ENCODE data around the gene SLC16A11. TPM values are rescaled to one million over a fixed set of nuclear protein-coding genes. Genes with fewer than 3 reads are reported as not detected.
A peak's percentile ranks its signal among the peaks of the same experiment; 100 is the strongest.
"Not testable (repeated sequence)": the region's sequence is repeated elsewhere in the genome, so short reads cannot be mapped to it uniquely, and the experiment has no call there.

Gene SLC16A11
- 0.11 TPM in 1 of 2 replicates, not detected in the other for total RNA-seq (2014; rRNA removed)
- 0.12 TPM for polyA plus RNA-seq (2012)

DNA sequence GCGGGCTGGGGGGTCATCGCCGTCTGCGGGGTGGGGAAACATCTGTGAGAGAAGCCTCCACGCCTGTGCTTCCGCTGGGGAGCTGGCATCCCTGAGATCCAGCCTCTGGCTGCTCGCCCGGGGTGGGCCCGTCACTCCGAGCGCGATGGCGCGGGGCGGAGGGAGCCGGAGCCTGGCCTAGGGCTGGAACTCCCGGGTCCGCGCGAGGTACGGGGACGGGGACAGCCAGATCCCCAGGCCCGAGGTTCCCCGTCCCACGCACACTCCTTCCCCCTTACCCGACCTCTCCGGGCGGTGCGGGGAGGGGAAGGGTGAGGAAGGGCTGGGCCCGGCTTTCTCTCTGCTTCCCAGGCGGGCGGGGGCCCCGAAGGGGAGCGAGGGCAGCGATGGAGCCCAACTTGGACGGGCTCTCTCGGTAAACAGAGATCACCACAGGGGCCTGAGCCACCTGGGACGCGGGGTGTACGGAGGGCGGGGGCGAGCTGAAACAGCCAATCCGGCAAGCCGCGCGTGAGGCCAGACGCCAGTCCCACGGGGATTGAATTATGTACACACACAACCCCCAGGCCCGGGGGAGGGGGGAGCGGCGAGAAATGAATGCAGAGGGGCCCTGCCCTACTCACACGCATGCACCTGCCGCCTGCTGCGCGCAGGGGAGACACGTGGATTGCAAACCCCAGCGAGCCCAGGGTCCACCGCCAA lies at the start of gene SLC16A11:
Gene SLC16A11 (minus strand): TSS at position 596 of the 702 bp plus-strand sequence. CDS start 579 bp downstream, at position 17.
- DNase-seq (ENCODE audit: low read depth) = no peak

GRCh38 chr17:7091311-7092005 lies 47.6 kb upstream of the SLC16A11 start:
- not testable (repeated sequence) for DNase-seq (ENCODE audit: low read depth)

DNA sequence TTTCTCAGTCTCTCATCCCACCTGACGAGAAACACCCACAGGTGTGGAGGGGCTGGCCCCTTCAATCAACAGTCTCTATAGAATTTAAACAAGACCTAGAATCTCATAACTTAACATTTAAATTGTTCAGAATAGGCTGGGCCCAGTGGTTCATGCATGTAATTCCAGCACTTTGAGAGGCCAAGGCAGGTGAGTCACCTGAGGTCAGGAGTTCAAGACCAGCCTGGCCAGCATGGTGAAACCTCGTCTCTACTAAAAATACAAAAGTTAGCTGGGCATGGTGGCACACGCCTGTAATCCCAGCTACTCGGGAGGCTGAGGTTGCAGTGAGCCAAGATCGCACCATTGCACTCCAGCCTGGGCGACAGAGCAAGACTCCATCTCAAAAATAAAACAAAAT lies 45.7 kb upstream of the SLC16A11 start:
- DNase-seq (ENCODE audit: low read depth) = not testable (repeated sequence)

DNA sequence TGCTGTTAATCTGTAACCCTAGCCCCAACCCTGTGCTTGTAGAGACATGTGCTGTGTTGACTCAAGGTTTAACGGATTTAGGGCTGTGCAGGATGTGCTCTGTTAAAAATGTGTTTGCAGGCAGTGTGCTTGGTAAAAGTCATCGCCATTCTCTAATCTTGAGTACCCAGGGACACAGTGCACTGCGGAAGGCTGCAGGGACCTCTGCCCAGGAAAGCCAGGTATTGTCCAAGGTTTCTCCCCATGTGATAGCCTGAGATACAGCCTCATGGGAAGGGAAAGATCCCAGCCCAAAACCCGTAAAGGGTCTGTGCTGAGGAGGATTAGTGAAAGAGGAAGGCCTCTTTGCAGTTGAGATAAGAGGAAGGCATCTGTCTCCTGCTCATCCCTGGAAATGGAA lies 44.5 kb upstream of the SLC16A11 start:
- peak; percentile 34 for DNase-seq (ENCODE audit: low read depth)

DNA sequence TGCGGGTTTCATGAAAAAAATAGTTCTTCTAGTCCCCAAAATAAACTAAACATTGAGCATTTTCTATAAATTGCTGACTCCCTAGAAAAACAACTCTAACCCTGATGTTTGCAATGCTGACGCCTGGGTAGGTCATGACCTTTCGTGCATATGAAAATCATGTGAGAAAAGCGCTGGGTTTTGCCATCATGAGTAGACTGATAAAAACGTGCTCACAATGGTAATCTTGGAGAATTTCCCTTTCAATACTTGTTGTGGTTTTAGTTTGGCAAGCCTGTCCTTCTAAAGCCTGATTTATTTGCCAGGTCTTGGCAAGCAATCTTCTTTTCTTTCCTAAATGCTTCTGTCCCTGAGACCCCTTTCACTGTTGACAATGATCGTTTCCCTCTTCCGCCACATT lies 40.2 kb upstream of the SLC16A11 start:
- peak; percentile 55 for DNase-seq (ENCODE audit: low read depth)

DNA sequence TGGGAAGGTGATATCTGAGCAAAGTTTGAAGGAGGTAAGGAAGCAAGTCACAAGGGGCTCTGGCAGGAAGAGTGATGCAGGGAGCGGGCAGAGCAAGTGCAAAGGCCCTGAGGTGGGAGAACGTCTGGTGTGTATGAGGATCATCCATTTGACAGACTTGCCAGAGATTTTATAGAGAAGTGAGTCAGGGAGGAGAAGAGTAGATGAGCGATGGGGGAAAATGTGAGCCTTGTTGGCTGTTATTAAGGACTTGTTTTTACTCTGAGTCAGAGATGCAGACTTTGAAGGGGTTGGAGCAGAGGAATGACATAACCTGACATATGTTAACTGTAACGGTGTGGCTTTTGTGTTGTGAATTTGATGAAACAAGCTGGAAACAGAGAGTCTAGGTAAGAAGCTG lies 39.7 kb upstream of the SLC16A11 start:
- DNase-seq (ENCODE audit: low read depth) = peak; percentile 78

DNA sequence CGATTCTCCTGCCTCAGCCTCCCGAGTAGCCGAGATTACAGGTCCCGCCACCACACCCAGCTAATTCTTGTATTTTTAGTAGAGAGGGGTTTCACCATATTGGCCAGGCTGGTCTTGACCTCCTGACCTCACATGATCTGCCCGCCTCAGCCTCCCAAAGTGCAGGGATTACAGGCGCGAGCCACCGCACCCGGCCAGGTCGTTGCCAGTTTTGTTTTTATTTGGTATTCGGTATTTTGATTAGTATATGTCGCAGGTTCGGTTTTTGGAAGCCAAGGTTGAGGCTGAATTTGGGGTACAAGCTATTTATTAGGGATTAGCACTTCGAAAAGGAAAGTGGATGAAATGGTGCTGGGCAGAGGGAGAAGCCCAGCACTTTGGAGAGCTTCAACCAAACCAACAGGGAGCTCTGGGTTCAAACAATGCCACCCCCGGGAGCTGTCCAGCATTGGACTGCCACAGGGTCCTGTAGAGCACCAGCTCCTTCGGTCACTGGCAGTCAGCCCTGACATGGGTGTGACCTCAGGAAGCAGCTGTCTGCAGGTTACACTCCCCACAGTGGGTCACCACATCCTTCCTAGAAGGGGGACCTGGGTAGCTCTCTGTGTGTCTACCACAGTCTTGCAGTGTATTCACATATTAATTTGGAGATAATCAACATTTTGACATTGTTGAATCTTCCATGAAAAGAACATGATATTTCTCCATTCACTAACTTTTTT lies 37.6 kb upstream of the SLC16A11 start:
- peak; percentile 28 for DNase-seq (ENCODE audit: low read depth)

- no peak for DNase-seq (ENCODE audit: low read depth)
Measured at GRCh38 chr17:7080456-7081041, 36.7 kb upstream of the SLC16A11 start.

- DNase-seq (ENCODE audit: low read depth) = no peak
Measured at GRCh38 chr17:7079581-7080455, 35.9 kb upstream of the SLC16A11 start, which contains the start of gene CLEC10A. TSS of gene CLEC10A (minus strand) at chr17:7080251. CDS start at chr17:7078812, 1,439 bp downstream.

DNA sequence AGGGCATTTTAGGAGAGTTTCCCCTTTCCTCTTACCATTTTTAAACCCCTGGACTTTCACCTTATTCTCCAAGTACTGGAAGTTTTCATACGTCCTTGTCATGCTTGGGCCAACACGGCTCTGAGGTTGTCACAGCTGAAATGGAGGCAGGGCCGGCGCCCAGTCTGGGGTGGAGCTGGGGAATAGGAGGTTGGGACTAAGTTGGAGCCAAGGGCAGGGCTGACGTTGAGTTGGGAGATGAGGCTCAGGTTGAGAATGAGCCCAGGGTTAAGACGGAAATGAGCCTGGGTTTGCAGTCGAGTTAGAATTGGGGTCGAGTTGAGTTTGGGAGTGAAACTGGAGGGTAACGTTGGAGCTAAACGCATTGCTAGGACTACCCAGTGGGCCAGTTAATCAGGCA lies 34.8 kb upstream of the SLC16A11 start:
- DNase-seq (ENCODE audit: low read depth) = no peak

DNA sequence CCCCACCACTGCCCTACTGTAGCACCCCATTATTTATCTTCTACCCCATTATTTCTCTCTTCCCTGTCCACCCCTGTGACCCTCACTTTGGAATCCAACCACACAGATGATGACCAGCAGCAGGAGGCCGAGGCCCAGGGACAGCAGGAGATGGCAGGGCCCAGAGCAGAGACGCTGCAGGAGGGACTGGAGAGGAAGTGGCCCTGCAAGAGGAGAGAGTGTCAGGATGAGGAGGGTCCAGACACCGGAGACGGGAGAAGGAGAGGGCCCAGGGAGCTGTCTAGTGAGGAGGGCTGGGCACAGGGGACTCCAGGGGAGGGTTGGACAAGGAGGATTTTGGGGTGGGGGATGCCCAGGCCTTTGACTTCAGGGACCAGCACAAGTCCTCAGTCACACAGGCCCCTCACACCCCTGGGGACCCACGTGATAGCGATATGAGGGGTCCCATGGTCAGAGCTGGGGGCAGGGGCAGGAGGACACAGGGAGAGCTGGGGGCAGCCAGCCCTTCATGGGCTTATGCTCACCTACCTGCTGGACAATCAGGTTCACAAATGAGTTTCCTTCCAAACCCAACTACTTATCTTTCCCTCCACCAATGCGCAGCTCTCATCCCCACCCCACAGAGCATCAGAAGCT lies 34.1 kb upstream of the SLC16A11 start:
- DNase-seq (ENCODE audit: low read depth) = no peak

- DNase-seq (ENCODE audit: low read depth) = no peak
Measured at GRCh38 chr17:7074931-7075330, 31.0 kb upstream of the SLC16A11 start.

- no peak for DNase-seq (ENCODE audit: low read depth)
Measured at GRCh38 chr17:7072406-7072805, 28.5 kb upstream of the SLC16A11 start.

- DNase-seq (ENCODE audit: low read depth) = no peak
Measured at GRCh38 chr17:7070712-7071111, 26.8 kb upstream of the SLC16A11 start.

GRCh38 chr17:7068268-7068667 lies 24.4 kb upstream of the SLC16A11 start:
- DNase-seq (ENCODE audit: low read depth) = no peak

DNA sequence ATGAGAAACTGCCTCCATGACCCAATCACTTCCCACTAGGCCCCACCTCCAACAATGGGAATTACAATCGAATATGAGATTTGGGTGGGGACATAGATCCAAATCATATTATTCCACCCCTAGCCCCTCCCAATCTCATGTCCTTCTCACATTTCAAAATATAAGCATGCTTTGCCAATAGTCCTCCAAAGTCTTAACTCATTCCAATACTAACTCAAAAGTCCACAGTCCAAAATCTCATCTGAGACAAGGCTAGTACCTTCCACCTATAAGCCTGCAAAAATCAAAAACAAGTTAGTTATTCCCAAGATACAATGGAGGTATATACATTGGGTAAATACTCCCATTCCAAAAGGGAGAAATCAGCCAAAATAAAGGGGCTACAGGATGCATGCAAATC lies 23.3 kb upstream of the SLC16A11 start:
- no peak for DNase-seq (ENCODE audit: low read depth)

DNA sequence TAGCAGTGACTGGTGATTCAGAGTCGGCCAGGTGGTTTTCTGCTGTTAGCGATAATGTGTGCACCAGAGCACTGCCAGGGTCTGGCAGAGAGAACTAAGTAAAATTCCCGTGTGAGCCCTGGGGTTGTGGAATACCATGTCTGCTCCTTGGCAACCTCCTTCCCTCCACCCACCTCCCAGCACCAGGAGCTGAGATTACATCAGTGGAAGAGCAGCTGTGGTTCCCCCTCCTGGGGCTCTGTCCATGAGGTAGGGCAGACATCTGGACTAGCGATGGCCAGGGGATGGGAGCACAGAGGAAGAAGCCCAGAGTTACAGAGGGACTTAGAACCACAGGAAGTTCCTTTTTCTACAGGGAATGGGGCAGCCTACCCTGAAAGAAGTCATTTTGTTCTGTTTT lies 20.4 kb upstream of the SLC16A11 start:
- peak; percentile 49 for DNase-seq (ENCODE audit: low read depth)

DNA sequence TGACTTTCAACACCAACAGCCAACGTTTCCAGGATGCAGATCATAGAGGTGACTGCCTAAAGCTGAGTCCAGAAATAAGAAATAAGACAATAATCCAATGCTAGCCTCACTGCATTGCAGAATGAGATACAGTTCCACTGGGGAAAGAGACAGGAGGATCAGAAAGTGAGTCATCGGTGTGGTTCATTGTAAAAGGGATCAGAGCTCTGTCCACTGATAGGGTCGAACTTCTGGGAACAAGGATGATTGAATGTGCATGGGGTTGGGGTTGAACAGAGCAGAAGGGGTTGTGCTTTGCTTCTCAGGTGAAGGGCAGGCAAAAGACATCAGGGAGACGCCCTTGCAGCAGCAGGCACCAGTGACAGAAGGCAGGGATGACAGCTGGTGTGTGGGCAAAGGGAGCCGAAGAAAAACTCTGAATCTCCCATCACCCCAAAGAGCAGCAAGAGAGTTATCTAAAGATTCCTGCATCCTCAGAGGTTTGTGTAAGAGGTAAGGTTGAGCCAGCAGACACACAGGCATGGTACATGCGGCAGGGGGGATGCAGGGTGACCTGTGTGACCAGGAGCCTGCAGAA lies 19.7 kb upstream of the SLC16A11 start:
- peak; percentile 60 for DNase-seq (ENCODE audit: low read depth)

GRCh38 chr17:7060165-7060891 lies 16.4 kb upstream of the SLC16A11 start:
- peak; percentile 97 for DNase-seq (ENCODE audit: low read depth)

Measured in LHCN-M2 (cell line).